Measurements from ENCODE around the gene ATL3.

Gene ATL3

DNA sequence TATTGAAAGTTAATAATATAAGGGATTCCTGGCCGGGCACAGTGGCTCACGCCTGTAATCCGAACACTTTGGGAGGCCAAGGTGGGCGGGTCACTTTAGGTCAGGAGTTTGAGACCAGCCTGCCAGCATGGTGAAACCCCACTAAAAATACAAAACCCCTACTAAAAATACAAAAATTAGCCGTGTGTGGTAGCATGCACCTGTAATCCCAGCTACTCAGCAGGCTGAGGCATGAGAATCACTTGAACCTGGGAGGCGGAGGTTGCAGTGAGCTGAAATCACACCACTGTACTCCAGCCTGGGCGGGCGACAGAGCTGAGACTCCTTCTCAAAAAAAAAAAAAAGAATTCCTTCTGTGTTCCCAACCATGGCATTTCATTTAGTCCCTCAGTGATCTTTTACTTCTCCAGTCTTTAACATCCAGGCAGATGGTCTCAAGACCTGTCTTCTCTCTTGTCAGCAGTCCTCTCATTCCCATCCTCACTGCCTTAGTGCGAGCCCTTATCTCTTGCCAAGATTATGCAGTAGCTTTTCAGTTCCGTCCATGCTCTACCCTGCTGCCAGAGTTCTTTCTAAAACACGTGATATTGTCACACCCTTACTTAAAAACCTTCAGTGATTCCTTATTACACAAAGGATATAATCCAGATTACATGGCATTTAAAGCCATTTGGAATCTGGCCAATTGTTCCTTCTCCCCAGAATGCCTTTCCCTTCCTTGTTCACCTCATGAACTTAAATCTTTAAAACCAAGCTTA is 28.0 kb upstream of the ATL3 start:
- no peaks in the 10 kb centered on the region for H3K4me1 ChIP-seq (ENCODE audit: insufficient read depth, low read length, poor library complexity, severe bottlenecking)
- H3K27me3 ChIP-seq (ENCODE audit: insufficient read depth, low read length, poor library complexity, severe bottlenecking), result no peaks in the 10 kb centered on the region
- no peak overlapping the region for H2AFZ ChIP-seq (ENCODE audit: low read length)
- H3F3A ChIP-seq (ENCODE audit: low read depth), result no peaks in the 10 kb centered on the region
- H3K9ac ChIP-seq (ENCODE audit: low read depth, low read length, poor library complexity, severe bottlenecking), result no peak overlapping the region
- H3K9me3 ChIP-seq (ENCODE audit: insufficient read depth, low read depth, low read length), result no peaks in the 10 kb centered on the region; the same call in 1 of the 2 replicates
- peaks cover 32% of the 10 kb centered on the region for H4K20me1 ChIP-seq (ENCODE audit: insufficient read depth, low read length, poor library complexity, severe bottlenecking)
- peaks cover 87% of the 10 kb centered on the region for H3K79me2 ChIP-seq (ENCODE audit: insufficient read depth, low read length)
- no peaks in the 10 kb centered on the region for H3K36me3 ChIP-seq (ENCODE audit: insufficient read depth, low read length)
- no peaks in the 10 kb centered on the region for H3K9me2 ChIP-seq (replicated peaks; ENCODE audit: low read depth, low read length)
- H3K4me3 ChIP-seq (ENCODE audit: low read length, poor library complexity, severe bottlenecking), result no peak overlapping the region
- H3K4me2 ChIP-seq (ENCODE audit: low read depth, low read length, poor library complexity, severe bottlenecking), result no peak overlapping the region
- TF ChIP-seq EZH2phosphoT487 (IDR thresholded peaks at IDR 0.05; ENCODE audit: borderline replicate concordance), result no peak
- TF ChIP-seq, protein P1, sequence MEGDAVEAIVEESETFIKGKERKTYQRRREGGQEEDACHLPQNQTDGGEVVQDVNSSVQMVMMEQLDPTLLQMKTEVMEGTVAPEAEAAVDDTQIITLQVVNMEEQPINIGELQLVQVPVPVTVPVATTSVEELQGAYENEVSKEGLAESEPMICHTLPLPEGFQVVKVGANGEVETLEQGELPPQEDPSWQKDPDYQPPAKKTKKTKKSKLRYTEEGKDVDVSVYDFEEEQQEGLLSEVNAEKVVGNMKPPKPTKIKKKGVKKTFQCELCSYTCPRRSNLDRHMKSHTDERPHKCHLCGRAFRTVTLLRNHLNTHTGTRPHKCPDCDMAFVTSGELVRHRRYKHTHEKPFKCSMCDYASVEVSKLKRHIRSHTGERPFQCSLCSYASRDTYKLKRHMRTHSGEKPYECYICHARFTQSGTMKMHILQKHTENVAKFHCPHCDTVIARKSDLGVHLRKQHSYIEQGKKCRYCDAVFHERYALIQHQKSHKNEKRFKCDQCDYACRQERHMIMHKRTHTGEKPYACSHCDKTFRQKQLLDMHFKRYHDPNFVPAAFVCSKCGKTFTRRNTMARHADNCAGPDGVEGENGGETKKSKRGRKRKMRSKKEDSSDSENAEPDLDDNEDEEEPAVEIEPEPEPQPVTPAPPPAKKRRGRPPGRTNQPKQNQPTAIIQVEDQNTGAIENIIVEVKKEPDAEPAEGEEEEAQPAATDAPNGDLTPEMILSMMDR (conservative IDR thresholded peaks at IDR 0.05; ENCODE audit: low read length), result no peak

DNA sequence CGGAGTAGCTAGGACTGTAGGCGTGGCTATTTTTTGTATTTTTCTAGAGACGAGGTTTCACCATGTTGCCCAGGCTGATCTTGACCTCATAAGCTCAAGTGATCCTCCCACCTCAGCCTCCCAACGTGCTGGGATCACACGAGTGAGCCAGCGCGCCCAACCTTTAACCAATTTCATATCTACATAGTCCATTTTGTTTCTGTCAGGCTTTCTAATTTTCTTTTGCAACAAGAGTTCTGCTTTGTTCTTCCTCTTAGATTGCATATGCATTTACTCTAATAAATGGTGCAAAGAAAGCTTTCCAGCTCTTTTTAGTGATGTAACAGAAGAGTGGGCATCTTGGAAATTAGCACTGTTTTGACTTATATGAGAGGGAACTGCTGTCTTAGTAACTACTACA is 23.4 kb upstream of the ATL3 start:
- no peak overlapping the region for H3K4me2 ChIP-seq (ENCODE audit: low read depth, low read length, poor library complexity, severe bottlenecking)
- H3K9ac ChIP-seq (ENCODE audit: low read depth, low read length, poor library complexity, severe bottlenecking), result no peak overlapping the region
- H3K9me3 ChIP-seq (ENCODE audit: insufficient read depth, low read depth, low read length), result no peaks in the 10 kb centered on the region
- no peak overlapping the region for H2AFZ ChIP-seq (ENCODE audit: low read length)
- peaks cover 30% of the 10 kb centered on the region for H4K20me1 ChIP-seq (ENCODE audit: insufficient read depth, low read length, poor library complexity, severe bottlenecking)
- no peak for TF ChIP-seq EZH2phosphoT487 (IDR thresholded peaks at IDR 0.05; ENCODE audit: borderline replicate concordance)
- TF ChIP-seq, protein P1 (conservative IDR thresholded peaks at IDR 0.05; ENCODE audit: low read length), result no peak
- H3K36me3 ChIP-seq (ENCODE audit: insufficient read depth, low read length), result no peaks in the 10 kb centered on the region
- H3K4me3 ChIP-seq (ENCODE audit: low read length, poor library complexity, severe bottlenecking), result no peak overlapping the region
- H3K9me2 ChIP-seq (replicated peaks; ENCODE audit: low read depth, low read length), result no peaks in the 10 kb centered on the region
- H3K79me2 ChIP-seq (ENCODE audit: insufficient read depth, low read length), result peaks cover 87% of the 10 kb centered on the region
- peaks cover 4% of the 10 kb centered on the region for H3K4me1 ChIP-seq (ENCODE audit: insufficient read depth, low read length, poor library complexity, severe bottlenecking)
- H3F3A ChIP-seq (ENCODE audit: low read depth), result no peaks in the 10 kb centered on the region
- H3K27me3 ChIP-seq (ENCODE audit: insufficient read depth, low read length, poor library complexity, severe bottlenecking), result no peaks in the 10 kb centered on the region

DNA sequence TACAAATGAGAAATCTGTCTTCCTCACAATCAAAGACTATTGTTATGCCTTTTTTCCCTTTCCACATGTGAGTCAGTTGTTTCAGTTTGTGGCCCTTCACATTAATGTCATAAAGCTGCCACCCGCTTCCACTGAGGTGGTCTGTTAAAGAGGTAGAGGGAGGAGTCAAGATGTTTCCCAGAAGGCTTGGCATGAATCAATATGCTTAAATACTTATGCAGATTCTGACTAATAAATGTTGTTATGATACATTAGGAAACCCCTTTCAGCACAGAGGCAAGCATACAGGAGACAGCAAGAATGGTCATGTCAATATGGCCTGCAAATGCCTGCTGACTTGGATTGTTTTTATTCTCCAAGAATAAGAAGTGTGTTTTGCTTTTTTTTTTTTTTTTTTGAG is 16.7 kb upstream of the ATL3 start:
- Histone ChIP-seq H3K79me2 (ENCODE audit: insufficient read depth, low read length) (peaks cover 100% of the 10 kb centered on the region), H2AFZ (ENCODE audit: low read length) (no peak overlapping the region), H3K4me3 (ENCODE audit: low read length, poor library complexity, severe bottlenecking) (no peak overlapping the region), H3F3A (ENCODE audit: low read depth) (no peaks in the 10 kb centered on the region), H3K9ac (ENCODE audit: low read depth, low read length, poor library complexity, severe bottlenecking) (no peak overlapping the region), H3K4me2 (ENCODE audit: low read depth, low read length, poor library complexity, severe bottlenecking) (peak overlapping the region; percentile 60), H3K4me1 (ENCODE audit: insufficient read depth, low read length, poor library complexity, severe bottlenecking) (peaks cover 53% of the 10 kb centered on the region), H3K9me3 (ENCODE audit: insufficient read depth, low read depth, low read length) (no peaks in the 10 kb centered on the region), H3K36me3 (ENCODE audit: insufficient read depth, low read length) (no peaks in the 10 kb centered on the region), H3K27me3 (ENCODE audit: insufficient read depth, low read length, poor library complexity, severe bottlenecking) (no peaks in the 10 kb centered on the region), H3K9me2 (replicated peaks; ENCODE audit: low read depth, low read length) (no peaks in the 10 kb centered on the region), H4K20me1 (ENCODE audit: insufficient read depth, low read length, poor library complexity, severe bottlenecking) (peaks cover 53% of the 10 kb centered on the region)
- no peak for TF ChIP-seq EZH2phosphoT487 (IDR thresholded peaks at IDR 0.05; ENCODE audit: borderline replicate concordance)
- TF ChIP-seq, protein P1 (conservative IDR thresholded peaks at IDR 0.05; ENCODE audit: low read length), result no peak
